OCI-LY1 (cell line): Measurements from ENCODE around the gene GAN.

Experiments
- H2AFZ ChIP-seq: fragments of 200-600 bp; sonication (generic), shearing (Covaris generic); 2 replicates; pipeline ENCODE4 v1.6.0; 2014; ENCODE audit warnings: antibody characterized with exemption, mild to moderate bottlenecking, low read length
- H3F3A ChIP-seq: fragments of 200-600 bp; sonication (generic), shearing (Covaris generic); 2 replicates; pipeline ENCODE4 v1.6.0; 2014; ENCODE audit warnings: mild to moderate bottlenecking, antibody characterized with exemption, low read length, moderate library complexity; ENCODE audit not compliant: insufficient read depth
- H3K27ac ChIP-seq: fragments of 200-600 bp; sonication (generic); 2 replicates; pipeline ENCODE4 v1.5.1; 2014; ENCODE audit warnings: low read length, mixed run types, mild to moderate bottlenecking, low read depth; ENCODE audit not compliant: poor library complexity, severe bottlenecking
- H3K27me3 ChIP-seq: fragments of 200-600 bp; sonication (generic); 2 replicates; pipeline ENCODE4 v1.6.0; 2014; ENCODE audit warnings: antibody characterized with exemption, mild to moderate bottlenecking, low read length, moderate library complexity; ENCODE audit not compliant: insufficient read depth
- H3K36me3 ChIP-seq: fragments of 200-600 bp; sonication (generic); 2 replicates; pipeline ENCODE4 v1.6.1; 2014; ENCODE audit warnings: mild to moderate bottlenecking, antibody characterized with exemption, low read length, moderate library complexity, mixed read lengths; ENCODE audit not compliant: insufficient read depth
- H3K4me1 ChIP-seq: fragments of 200-600 bp; sonication (generic); 2 replicates; pipeline ENCODE4 v1.5.1; 2014; ENCODE audit warnings: mild to moderate bottlenecking, low read length, moderate library complexity; ENCODE audit not compliant: insufficient read depth, severe bottlenecking
- H3K4me2 ChIP-seq: fragments of 200-600 bp; sonication (generic), shearing (Covaris generic); 2 replicates; pipeline ENCODE4 v1.6.1; 2014; ENCODE audit warnings: low read length
- H3K4me3 ChIP-seq: fragments of 200-600 bp; sonication (generic); 2 replicates; pipeline ENCODE4 v1.5.1; 2014; ENCODE audit warnings: low read length, low read depth, mild to moderate bottlenecking, mixed read lengths; ENCODE audit not compliant: poor library complexity, severe bottlenecking
- H3K79me2 ChIP-seq: fragments of 200-600 bp; shearing (Covaris generic); 2 replicates; pipeline ENCODE4 v1.6.1; 2016; ENCODE audit warnings: mixed run types, low read length, mixed read lengths; ENCODE audit not compliant: insufficient read depth
- H3K9ac ChIP-seq: fragments of 200-600 bp; sonication (generic), shearing (Covaris generic); 2 replicates; pipeline ENCODE4 v1.6.1; 2014; ENCODE audit warnings: mild to moderate bottlenecking, low read length, mixed read lengths
- H3K9me2 ChIP-seq: fragments of 200-600 bp; sonication (generic), shearing (Covaris generic); 2 replicates; pipeline ENCODE4 v1.6.1; 2014; ENCODE audit warnings: low read depth, mild to moderate bottlenecking, low read length, mixed read lengths
- H3K9me3 ChIP-seq: fragments of 200-600 bp; shearing (Covaris generic); 2 replicates; pipeline ENCODE4 v1.6.1; 2014; ENCODE audit warnings: low read length, mixed read lengths
- H4K20me1 ChIP-seq: fragments of 200-600 bp; sonication (generic), shearing (Covaris generic); 2 replicates; pipeline ENCODE4 v1.6.0; 2016; ENCODE audit warnings: mild to moderate bottlenecking, low read length; ENCODE audit not compliant: insufficient read depth
- EZH2 ChIP-seq: fragments of 200-600 bp; sonication (generic), shearing (Covaris generic); IDR thresholded peaks from 2 replicates; pipeline ENCODE4 v1.8.0; 2017; ENCODE audit warnings: borderline replicate concordance, mixed run types, mild to moderate bottlenecking, antibody characterized with exemption, low read length, moderate library complexity, mixed read lengths
- TF ChIP-seq, protein P1 (sequence below): fragments of 200-600 bp; sonication (generic), shearing (Covaris generic); IDR thresholded peaks from 2 replicates; pipeline ENCODE4 v1.5.1; 2017; ENCODE audit warnings: mild to moderate bottlenecking, antibody characterized with exemption, low read length, moderate library complexity, mixed read lengths

GAN gene

GRCh38 chr16:81378049-81378448 lies 63.3 kb downstream of the GAN start:
- H3K27me3 ChIP-seq = no peaks in the 10 kb centered on the region
- no peaks in the 10 kb centered on the region for H3F3A ChIP-seq
- H3K4me1 ChIP-seq = no peaks in the 10 kb centered on the region
- no peak overlapping the region for H3K4me2 ChIP-seq
- peaks cover 20% of the 10 kb centered on the region; the same call in 1 of the 2 replicates for H3K36me3 ChIP-seq
- TF ChIP-seq, protein P1, sequence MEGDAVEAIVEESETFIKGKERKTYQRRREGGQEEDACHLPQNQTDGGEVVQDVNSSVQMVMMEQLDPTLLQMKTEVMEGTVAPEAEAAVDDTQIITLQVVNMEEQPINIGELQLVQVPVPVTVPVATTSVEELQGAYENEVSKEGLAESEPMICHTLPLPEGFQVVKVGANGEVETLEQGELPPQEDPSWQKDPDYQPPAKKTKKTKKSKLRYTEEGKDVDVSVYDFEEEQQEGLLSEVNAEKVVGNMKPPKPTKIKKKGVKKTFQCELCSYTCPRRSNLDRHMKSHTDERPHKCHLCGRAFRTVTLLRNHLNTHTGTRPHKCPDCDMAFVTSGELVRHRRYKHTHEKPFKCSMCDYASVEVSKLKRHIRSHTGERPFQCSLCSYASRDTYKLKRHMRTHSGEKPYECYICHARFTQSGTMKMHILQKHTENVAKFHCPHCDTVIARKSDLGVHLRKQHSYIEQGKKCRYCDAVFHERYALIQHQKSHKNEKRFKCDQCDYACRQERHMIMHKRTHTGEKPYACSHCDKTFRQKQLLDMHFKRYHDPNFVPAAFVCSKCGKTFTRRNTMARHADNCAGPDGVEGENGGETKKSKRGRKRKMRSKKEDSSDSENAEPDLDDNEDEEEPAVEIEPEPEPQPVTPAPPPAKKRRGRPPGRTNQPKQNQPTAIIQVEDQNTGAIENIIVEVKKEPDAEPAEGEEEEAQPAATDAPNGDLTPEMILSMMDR = no peak
- TF ChIP-seq EZH2 = no peak
- no peak overlapping the region for H3K27ac ChIP-seq
- no peaks in the 10 kb centered on the region for H3K9me3 ChIP-seq
- no peaks in the 10 kb centered on the region for H4K20me1 ChIP-seq
- H2AFZ ChIP-seq = no peak overlapping the region
- H3K9ac ChIP-seq = no peak overlapping the region
- no peaks in the 10 kb centered on the region for H3K79me2 ChIP-seq
- no peaks in the 10 kb centered on the region for H3K9me2 ChIP-seq
- H3K4me3 ChIP-seq = no peak overlapping the region

DNA sequence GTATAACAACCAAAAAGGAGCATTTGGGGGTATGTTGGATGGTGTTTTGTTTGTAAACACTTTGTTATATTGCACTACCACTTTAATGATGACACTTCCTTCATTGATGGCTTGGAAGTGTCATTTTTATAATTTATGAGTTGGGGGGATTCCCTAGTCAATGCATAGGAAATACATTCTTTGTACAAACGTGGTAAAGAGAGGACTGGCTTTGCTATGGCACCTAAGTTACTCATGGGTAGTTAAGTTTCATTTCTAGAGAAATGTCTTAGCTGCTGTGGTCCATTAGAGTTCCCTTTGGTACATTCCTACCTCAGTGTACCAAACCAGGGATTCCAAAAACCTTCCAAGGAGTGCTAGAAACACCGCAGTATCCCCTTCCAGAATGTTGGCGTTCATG lies 66.2 kb downstream of the GAN start:
- Histone ChIP-seq H3K4me3 (no peak overlapping the region), H3K36me3 (peaks cover 19% of the 10 kb centered on the region; the same call in 1 of the 2 replicates)
- TF ChIP-seq, protein P1 = no peak
- no peak for TF ChIP-seq EZH2

DNA sequence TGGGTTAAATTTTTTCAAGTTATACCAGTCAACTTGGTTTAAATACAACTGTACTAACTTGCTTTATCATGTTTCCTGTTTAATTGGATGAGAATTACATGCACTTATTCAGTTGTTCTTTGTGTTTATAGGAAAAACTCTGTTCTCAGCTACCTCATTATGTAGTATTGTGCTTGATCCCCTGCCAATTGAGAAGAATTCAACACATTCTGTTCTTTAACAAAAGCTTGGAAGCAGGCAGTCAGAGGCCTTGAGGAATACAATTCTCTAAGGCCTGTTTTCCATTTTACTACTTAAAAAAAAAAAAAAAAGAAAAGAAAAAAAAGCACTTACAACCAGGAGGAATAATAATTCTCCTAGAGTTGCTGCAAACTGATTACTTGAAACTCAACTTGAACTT lies 69.2 kb downstream of the GAN start:
- Histone ChIP-seq H4K20me1 (no peaks in the 10 kb centered on the region), H3K27ac (no peak overlapping the region), H3K9me3 (no peaks in the 10 kb centered on the region), H3K9me2 (no peaks in the 10 kb centered on the region), H3K79me2 (no peaks in the 10 kb centered on the region), H3K9ac (no peak overlapping the region), H2AFZ (no peak overlapping the region), H3K36me3 (peaks cover 5% of the 10 kb centered on the region; the same call in 1 of the 2 replicates), H3K4me3 (no peak overlapping the region), H3K27me3 (no peaks in the 10 kb centered on the region), H3K4me1 (no peaks in the 10 kb centered on the region), H3K4me2 (no peak overlapping the region), H3F3A (no peaks in the 10 kb centered on the region)
- TF ChIP-seq, protein P1 = no peak
- TF ChIP-seq EZH2 = no peak

More for the DNA sequence above, 66.2 kb downstream of the GAN start:
- no peaks in the 10 kb centered on the region for H3F3A ChIP-seq
- H3K9ac ChIP-seq = no peak overlapping the region
- no peaks in the 10 kb centered on the region for H3K27me3 ChIP-seq
- no peak overlapping the region for H3K27ac ChIP-seq
- H3K9me3 ChIP-seq = no peaks in the 10 kb centered on the region
- H3K4me2 ChIP-seq = no peak overlapping the region
- no peaks in the 10 kb centered on the region for H3K9me2 ChIP-seq
- H4K20me1 ChIP-seq = no peaks in the 10 kb centered on the region
- H2AFZ ChIP-seq = no peak overlapping the region
- no peaks in the 10 kb centered on the region for H3K79me2 ChIP-seq
- H3K4me1 ChIP-seq = no peaks in the 10 kb centered on the region
